Duodenal mucosa (tissue), 2 donors: Measurements from ENCODE around the gene GNAT1.

Source experiments
- H3K27ac ChIP-seq: one replicate; pipeline ENCODE4 v1.7.0; 2013; ENCODE audit warnings: low read depth, low read length
- H3K27me3 ChIP-seq, 2 donors: one replicate each; pipeline ENCODE4 v1.7.0; 2013; ENCODE audit warnings: low read length in 2 of 2, control low read depth in 1 of 2; ENCODE audit not compliant: insufficient read depth in 2 of 2, control insufficient read depth in 1 of 2
- H3K36me3 ChIP-seq, 2 donors: one replicate each; pipeline ENCODE4 v1.7.0; 2013; ENCODE audit warnings: low read length in 2 of 2, control low read depth in 1 of 2; ENCODE audit not compliant: insufficient read depth in 2 of 2, control insufficient read depth in 1 of 2
- H3K4me1 ChIP-seq, 2 donors: one replicate each; pipeline ENCODE4 v1.7.0; 2013; ENCODE audit warnings: low read length in 2 of 2, control low read depth in 1 of 2; ENCODE audit not compliant: insufficient read depth in 2 of 2, control insufficient read depth in 1 of 2
- H3K4me3 ChIP-seq, 2 donors: one replicate each; pipeline ENCODE4 v1.7.0; 2013; ENCODE audit warnings: low read length in 2 of 2, low read depth in 1 of 2
- H3K9ac ChIP-seq, 2 donors: one replicate each; pipeline ENCODE4 v1.7.0; 2013; ENCODE audit warnings: low read length in 2 of 2, low read depth in 1 of 2
- H3K9me3 ChIP-seq, 2 donors: one replicate each; pipeline ENCODE4 v1.7.0; 2013; ENCODE audit warnings: low read length in 2 of 2, control low read depth in 1 of 2; ENCODE audit not compliant: control insufficient read depth in 1 of 2

GNAT1 gene

DNA sequence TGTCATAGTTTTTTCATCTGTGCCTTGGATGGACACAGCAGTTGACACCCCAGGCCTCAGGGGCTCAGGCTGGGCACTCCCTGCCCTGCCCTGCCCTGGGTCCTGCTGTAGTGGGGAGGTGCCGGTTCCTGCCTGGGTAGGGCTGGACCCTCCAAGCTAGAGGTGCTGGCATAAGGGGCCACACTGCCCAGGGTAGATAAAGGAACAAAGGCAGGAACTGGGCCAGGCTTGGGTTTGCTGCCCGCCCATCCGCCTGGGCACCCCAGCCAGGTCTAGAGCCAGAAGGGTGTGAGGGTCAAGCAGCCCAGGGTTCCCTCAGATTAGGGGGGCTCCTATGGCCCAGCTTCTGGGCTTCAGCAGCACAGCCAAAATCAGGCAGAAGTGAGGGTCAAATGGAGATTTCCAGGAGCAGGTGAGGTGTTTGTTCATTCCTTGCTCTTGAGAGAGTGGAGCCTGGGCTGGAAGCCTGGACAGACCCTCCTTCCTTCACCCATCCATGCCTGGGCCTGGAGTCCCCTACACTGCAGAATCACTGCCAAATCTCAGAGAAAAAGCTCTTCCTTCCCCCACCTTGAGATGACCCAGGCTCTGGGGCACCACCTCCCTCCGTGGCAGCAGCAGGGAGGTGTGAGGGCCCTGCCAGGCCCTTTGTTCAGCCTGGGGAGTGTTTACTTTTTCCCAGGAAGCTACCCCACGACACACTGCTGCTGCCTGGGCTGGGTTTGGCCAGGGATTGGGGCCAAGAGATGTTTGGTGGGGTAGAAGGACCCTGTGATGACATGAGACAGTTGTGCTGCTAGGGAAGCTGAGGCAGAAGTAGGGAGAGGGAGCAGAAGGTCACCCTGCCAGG, 29.2 kb upstream of the GNAT1 start:
- Histone ChIP-seq H3K4me1 (peaks cover 80 to 83% of the 10 kb centered on the region in 2 donors), H3K27ac (peak overlapping the region; percentile 25)

GRCh38 chr3:50163572-50164455, 27.6 kb upstream of the GNAT1 start:
- H3K36me3 ChIP-seq: peaks cover 0 to 8% of the 10 kb centered on the region in 2 donors
- H3K9ac ChIP-seq: no peak overlapping the region
- no peak overlapping the region for H3K4me3 ChIP-seq
- peaks cover 86 to 90% of the 10 kb centered on the region in 2 donors for H3K4me1 ChIP-seq
- H3K27ac ChIP-seq: no peak overlapping the region
- no peaks in the 10 kb centered on the region for H3K27me3 ChIP-seq
- no peaks in the 10 kb centered on the region for H3K9me3 ChIP-seq

More for the DNA sequence above, 29.2 kb upstream of the GNAT1 start:
- Histone ChIP-seq H3K27me3 (no peaks in the 10 kb centered on the region), H3K4me3 (peak overlapping the region in 1 of 2 donors; percentile 25), H3K9ac (peak overlapping the region in 1 of 2 donors; percentile 53), H3K9me3 (no peaks in the 10 kb centered on the region), H3K36me3 (peaks cover 0 to 8% of the 10 kb centered on the region in 2 donors)

DNA sequence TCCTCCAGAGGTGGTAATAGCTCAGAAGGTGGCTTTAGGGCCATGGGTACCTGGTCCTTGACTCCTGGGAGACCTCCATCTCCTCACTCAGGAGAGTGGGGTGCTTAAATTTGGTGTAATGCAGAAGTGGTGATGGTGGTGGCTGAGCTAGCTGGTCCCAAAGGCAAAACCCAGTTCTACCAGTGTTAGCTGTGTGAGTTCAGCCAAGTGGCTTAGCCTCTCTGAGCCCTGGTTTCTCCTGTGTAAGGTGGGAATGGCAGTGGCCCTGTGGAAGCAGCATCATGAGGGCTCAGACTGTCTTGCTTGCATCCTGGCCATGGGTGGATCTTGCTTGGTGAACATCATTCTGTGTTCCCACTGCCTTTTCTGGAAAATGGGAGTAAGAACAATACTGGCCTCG, 26.9 kb upstream of the GNAT1 start:
- H3K36me3 ChIP-seq: peaks cover 0 to 8% of the 10 kb centered on the region in 2 donors
- H3K27me3 ChIP-seq: no peaks in the 10 kb centered on the region
- H3K4me3 ChIP-seq: no peak overlapping the region
- H3K4me1 ChIP-seq: peaks cover 92 to 97% of the 10 kb centered on the region in 2 donors
- no peak overlapping the region for H3K27ac ChIP-seq
- no peaks in the 10 kb centered on the region for H3K9me3 ChIP-seq
- no peak overlapping the region for H3K9ac ChIP-seq

- Histone ChIP-seq H3K27ac (peak overlapping the region; percentile 57), H3K4me3 (no peak overlapping the region), H3K4me1 (peaks cover 95 to 98% of the 10 kb centered on the region in 2 donors), H3K9me3 (no peaks in the 10 kb centered on the region), H3K9ac (peak overlapping the region; percentile 17 to 21), H3K27me3 (no peaks in the 10 kb centered on the region), H3K36me3 (peaks cover 0 to 3% of the 10 kb centered on the region in 2 donors)
Observed at GRCh38 chr3:50164984-50165909, 26.2 kb upstream of the GNAT1 start.

DNA sequence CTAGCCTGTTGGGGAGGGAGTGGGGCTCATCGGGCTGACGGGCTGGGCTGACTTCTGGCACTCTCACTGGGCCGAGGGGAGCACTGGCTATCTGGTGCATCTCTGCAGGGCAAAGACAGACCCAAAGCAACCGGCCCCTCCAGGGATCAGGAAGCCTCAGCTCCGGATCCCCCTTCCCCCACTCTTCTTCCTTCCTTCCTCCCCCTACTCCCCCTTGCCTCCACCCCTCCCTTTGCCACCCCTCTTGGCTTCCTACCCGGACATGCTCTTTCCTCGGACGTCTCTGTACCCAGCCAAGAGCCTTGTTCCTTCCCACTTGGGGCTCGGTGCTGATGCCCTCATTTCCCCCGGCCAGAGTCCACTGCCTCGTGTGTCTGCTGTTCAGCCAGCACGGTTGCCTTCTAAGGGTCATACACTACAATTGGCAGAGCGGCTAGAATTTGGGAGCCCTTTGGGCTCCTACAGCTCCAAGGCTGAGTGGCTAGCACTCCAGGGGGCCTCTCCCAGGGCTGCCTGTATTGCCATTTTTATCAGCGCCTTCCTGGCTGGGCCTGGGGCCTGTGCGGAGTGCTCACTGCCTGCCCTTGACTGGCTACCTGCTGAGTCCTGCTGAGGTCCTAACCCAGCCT, 25.4 kb upstream of the GNAT1 start:
- Histone ChIP-seq H3K4me1 (peaks cover 94 to 98% of the 10 kb centered on the region in 2 donors), H3K9ac (peak overlapping the region; percentile 17 to 39)

DNA sequence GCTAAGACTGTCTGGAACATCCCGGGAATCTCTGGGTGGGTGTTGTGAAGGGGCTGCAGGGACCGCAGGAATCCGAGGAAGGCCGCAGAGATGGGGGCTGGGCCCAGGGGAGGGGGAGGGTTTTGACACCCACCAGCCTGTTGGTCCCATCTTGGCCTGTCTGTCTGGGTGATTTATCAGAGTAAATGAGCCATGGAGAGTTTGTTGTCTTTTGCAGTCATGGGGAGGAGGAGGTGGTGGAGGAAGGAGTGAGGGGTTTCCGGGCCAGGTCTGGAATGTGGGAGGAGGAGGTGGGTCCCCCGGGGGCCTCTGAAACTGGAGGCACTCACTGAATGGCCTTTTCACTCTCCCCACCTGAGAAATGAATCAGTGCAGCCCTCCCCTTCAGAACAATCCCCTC, 24.8 kb upstream of the GNAT1 start:
- H3K27ac ChIP-seq: peak overlapping the region; percentile 64
- peak overlapping the region; percentile 39 to 41 for H3K9ac ChIP-seq
- no peaks in the 10 kb centered on the region for H3K36me3 ChIP-seq
- peaks cover 94 to 98% of the 10 kb centered on the region in 2 donors for H3K4me1 ChIP-seq
- no peaks in the 10 kb centered on the region for H3K27me3 ChIP-seq
- H3K4me3 ChIP-seq: no peak overlapping the region
- H3K9me3 ChIP-seq: no peaks in the 10 kb centered on the region

More for the DNA sequence above, 25.4 kb upstream of the GNAT1 start:
- H3K9me3 ChIP-seq: no peaks in the 10 kb centered on the region
- H3K36me3 ChIP-seq: no peaks in the 10 kb centered on the region
- no peak overlapping the region for H3K4me3 ChIP-seq
- H3K27me3 ChIP-seq: no peaks in the 10 kb centered on the region
- H3K27ac ChIP-seq: peak overlapping the region; percentile 57

- H3K27me3 ChIP-seq: no peaks in the 10 kb centered on the region
- H3K36me3 ChIP-seq: peaks cover 0 to 3% of the 10 kb centered on the region in 2 donors
- H3K4me3 ChIP-seq: peak overlapping the region in 1 of 2 donors; percentile 5
- peaks cover 94 to 98% of the 10 kb centered on the region in 2 donors for H3K4me1 ChIP-seq
- H3K27ac ChIP-seq: peak overlapping the region; percentile 64
- no peaks in the 10 kb centered on the region for H3K9me3 ChIP-seq
- peak overlapping the region; percentile 39 to 41 for H3K9ac ChIP-seq
Observed at GRCh38 chr3:50167069-50167840, 24.2 kb upstream of the GNAT1 start.

DNA sequence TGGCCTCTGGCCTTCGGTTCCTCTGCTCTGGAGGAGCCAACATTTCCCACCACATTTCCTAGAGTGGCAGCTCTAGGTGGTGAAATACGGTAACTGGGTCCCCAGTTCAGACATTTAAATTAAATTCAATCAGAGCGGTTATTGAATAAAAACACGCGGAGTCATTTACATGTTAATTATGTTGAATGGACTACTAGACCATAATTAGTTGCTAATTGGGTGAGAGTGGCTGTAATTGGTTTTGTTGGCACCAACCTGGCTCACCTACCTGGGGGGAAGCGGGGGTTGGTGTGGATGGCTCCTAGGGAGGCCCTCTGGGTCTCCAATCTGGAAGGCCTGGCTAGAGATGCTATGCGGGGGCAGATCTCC, 23.6 kb upstream of the GNAT1 start:
- Histone ChIP-seq H3K36me3 (peaks cover 0 to 3% of the 10 kb centered on the region in 2 donors), H3K27ac (peak overlapping the region; percentile 58), H3K9me3 (no peaks in the 10 kb centered on the region), H3K4me1 (peaks cover 94 to 98% of the 10 kb centered on the region in 2 donors), H3K4me3 (no peak overlapping the region), H3K9ac (peak overlapping the region in 1 of 2 donors; percentile 40), H3K27me3 (no peaks in the 10 kb centered on the region)
